PFSK-1 (cell line): ENCODE results near the gene CATSPER1.

Source experiments
- FOXP2 ChIP-seq: optimal IDR thresholded peaks from 2 replicates; pipeline ENCODE3; 2011; ENCODE audit warnings: borderline replicate concordance, control low read depth, inconsistent platforms; ENCODE audit not compliant: insufficient read depth; ENCODE audit errors: extremely low read length, extremely low read depth
- POLR2AphosphoS5 ChIP-seq: IDR thresholded peaks from 2 replicates; pipeline ENCODE4 v1.6.1; 2012; ENCODE audit warnings: low read depth, mild to moderate bottlenecking, control low read depth, low read length, moderate library complexity
- SIN3A ChIP-seq: IDR thresholded peaks from 2 replicates; pipeline ENCODE4 v1.6.1; 2012; ENCODE audit warnings: mild to moderate bottlenecking, low read length, moderate library complexity, borderline replicate concordance; ENCODE audit not compliant: insufficient read depth
- TAF1 ChIP-seq: IDR thresholded peaks from 2 replicates; pipeline ENCODE4 v1.6.1; 2012; ENCODE audit warnings: low read length, control low read depth, borderline replicate concordance; ENCODE audit not compliant: insufficient read depth
- TF ChIP-seq, protein P1 (sequence below), 2 experiments: IDR thresholded peaks; 2 replicates each; pipeline versions ENCODE4 v1.6.1 to v1.8.0; 2011 to 2012; ENCODE audit warnings: low read depth in 2 of 2, low read length in 2 of 2, control low read depth in 1 of 2, inconsistent platforms in 1 of 2, mild to moderate bottlenecking in 1 of 2, moderate library complexity in 1 of 2; ENCODE audit not compliant: insufficient read depth in 1 of 2

CATSPER1 gene

DNA sequence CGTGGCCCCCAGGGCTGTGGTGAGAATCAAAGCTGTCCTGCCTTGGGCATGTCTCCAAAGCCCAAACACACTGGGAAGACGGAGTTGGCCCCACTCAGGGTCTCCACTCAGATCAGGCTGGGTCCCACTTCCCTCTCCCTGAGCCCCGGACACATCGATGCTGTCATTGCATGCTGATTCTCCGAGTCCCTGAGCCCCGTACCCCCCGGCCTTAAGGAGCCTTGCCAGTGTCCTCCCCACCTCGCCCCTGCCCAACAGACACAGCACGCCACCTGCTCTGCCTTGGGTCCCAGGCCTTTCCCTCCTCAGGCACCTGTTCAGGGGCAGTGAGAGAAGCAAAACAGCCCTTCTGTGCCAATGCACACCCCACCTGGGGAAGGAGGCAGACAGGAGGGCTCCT, 38.9 kb downstream of the CATSPER1 start:
- TF ChIP-seq SIN3A (no peak), TAF1 (no peak), POLR2AphosphoS5 (no peak), FOXP2 (no peak)
- TF ChIP-seq, protein P1, sequence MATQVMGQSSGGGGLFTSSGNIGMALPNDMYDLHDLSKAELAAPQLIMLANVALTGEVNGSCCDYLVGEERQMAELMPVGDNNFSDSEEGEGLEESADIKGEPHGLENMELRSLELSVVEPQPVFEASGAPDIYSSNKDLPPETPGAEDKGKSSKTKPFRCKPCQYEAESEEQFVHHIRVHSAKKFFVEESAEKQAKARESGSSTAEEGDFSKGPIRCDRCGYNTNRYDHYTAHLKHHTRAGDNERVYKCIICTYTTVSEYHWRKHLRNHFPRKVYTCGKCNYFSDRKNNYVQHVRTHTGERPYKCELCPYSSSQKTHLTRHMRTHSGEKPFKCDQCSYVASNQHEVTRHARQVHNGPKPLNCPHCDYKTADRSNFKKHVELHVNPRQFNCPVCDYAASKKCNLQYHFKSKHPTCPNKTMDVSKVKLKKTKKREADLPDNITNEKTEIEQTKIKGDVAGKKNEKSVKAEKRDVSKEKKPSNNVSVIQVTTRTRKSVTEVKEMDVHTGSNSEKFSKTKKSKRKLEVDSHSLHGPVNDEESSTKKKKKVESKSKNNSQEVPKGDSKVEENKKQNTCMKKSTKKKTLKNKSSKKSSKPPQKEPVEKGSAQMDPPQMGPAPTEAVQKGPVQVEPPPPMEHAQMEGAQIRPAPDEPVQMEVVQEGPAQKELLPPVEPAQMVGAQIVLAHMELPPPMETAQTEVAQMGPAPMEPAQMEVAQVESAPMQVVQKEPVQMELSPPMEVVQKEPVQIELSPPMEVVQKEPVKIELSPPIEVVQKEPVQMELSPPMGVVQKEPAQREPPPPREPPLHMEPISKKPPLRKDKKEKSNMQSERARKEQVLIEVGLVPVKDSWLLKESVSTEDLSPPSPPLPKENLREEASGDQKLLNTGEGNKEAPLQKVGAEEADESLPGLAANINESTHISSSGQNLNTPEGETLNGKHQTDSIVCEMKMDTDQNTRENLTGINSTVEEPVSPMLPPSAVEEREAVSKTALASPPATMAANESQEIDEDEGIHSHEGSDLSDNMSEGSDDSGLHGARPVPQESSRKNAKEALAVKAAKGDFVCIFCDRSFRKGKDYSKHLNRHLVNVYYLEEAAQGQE (IDR thresholded peaks at IDR 0.05; ENCODE audit: insufficient read depth in 1 of 2, low read depth in 2 of 2, low read length in 2 of 2), result no peak

DNA sequence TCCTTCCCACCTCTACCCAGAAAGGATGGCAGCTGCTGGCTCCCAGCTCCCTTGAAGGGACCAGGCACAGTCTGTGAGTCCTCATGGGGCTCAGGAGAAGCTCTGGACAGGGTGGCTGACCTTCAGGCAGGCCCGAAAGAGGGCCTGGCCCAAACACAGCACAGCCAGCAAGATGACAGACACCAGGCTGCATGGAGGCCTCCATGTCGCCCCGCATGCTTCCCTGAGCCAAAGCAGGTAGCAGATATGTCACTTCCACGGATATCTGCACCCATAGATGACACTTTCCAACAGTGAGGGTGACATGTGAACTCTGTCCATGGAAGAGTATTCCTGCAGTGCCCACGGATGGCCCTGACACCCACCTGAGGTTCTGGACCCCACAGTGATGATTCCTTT, 42.7 kb downstream of the CATSPER1 start:
- TF ChIP-seq SIN3A (no peak), POLR2AphosphoS5 (no peak), FOXP2 (no peak), TAF1 (no peak)
- TF ChIP-seq, protein P1 (IDR thresholded peaks at IDR 0.05; ENCODE audit: insufficient read depth in 1 of 2, low read depth in 2 of 2, low read length in 2 of 2), result no peak

DNA sequence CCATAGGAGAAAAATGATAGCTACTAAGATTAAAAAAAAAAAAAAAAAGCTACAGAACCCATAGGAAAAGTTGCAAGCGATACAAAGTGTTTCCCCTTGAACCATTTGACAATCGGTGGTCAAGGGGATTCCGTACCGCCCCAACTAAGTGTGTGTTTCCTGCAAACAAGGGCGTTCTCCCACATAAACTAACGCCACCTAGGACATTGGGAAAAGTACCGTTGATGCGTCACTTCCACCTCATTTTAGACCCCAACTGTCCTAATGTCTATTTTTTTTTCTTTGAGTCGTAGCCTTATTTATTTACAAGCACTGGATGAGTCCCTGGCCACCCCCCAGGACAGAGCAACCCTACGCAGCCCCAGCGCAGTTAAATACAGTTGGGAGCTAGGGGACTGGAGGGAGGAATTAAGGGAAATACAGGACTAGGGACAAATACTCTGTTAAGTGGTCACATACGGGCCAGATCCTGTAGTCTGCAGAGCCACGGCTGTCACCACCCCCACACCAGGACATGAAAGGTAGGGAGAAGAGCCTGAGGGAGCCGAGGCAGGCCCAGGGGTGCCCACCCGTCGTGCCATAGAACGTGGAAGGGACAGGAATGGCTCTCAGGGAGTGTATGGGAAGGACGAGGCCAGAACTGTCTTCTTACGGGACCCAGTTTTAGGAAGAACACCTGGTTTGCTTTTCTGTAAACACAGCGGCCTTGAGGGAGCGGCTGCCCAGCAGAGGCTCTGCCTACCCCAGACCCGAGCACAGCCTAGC, 43.3 kb downstream of the CATSPER1 start:
- no peak for TF ChIP-seq SIN3A
- TF ChIP-seq, protein P1 (IDR thresholded peaks at IDR 0.05; ENCODE audit: insufficient read depth in 1 of 2, low read depth in 2 of 2, low read length in 2 of 2), result no peak
- no peak for TF ChIP-seq TAF1
- TF ChIP-seq POLR2AphosphoS5, result no peak
- no peak for TF ChIP-seq FOXP2

DNA sequence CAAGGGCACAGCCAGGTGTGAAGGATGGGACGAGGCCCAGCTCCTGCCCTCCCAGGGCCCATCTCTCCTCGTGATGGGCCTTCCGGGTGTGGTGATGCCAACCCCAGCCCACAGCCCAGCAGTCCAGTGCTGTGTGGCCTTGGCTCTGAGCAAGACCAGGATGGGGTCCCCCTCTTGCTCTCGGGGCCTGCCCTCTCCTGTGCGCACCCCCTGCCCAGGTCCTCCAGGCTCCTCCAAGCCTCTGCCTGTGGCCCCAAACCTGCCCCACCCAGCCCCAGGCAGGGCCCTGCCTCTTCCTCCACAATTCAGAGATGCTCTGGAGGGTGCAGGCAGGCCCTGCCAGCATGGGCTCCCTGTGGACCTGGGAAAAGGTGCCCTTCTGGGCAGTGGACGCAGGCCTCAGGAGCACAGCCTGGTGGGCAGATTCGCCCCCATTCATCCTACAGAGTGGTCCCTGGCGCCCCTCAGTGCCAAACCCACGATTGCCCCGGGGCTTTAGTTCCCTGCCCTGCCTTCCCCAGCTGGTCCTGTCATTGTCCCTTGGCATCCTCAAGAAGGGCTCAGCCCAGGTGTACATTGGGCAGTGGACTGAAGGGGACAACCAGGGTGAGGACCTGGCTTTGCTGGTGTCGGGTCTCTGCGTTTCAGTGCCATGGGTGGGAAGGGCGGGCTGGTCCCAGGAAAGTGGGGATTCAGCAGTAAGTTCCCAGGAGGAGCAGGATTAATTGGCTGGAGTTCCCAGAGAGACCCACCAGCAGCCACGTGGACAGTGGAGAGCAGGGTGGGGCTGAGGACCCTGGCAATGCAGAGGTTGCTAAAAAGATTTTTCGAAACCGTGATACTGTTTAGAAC, 44.1 kb downstream of the CATSPER1 start:
- TF ChIP-seq TAF1, result no peak
- TF ChIP-seq, protein P1 (IDR thresholded peaks at IDR 0.05; ENCODE audit: insufficient read depth in 1 of 2, low read depth in 2 of 2, low read length in 2 of 2), result no peak
- TF ChIP-seq POLR2AphosphoS5, result no peak
- no peak for TF ChIP-seq SIN3A
- no peak for TF ChIP-seq FOXP2
